ENCODE results near the gene CLTA.

CLTA gene

GRCh38 chr9:36249189-36249588 lies 58.5 kb downstream of the CLTA start:
- DNase-seq: no peak

- no peak for DNase-seq
Measured at GRCh38 chr9:36250079-36250478, 59.4 kb downstream of the CLTA start.

- DNase-seq: no peak
Measured at GRCh38 chr9:36251428-36251827, 60.7 kb downstream of the CLTA start.

GRCh38 chr9:36258208-36258995 lies 67.7 kb downstream of the CLTA start, which contains the start of gene GNE:
TSS of gene GNE (minus strand) at chr9:36258448. CDS start at chr9:36249355, 9,093 bp downstream.
- DNase-seq: peak; percentile 20

- DNase-seq: no peak
Measured at GRCh38 chr9:36258996-36259533, 68.3 kb downstream of the CLTA start.
